Astrocyte (in vitro differentiated cells and primary cell): ENCODE results near the gene PBX1. TPM values are rescaled to one million over a fixed set of nuclear protein-coding genes. Genes with fewer than 3 reads are reported as not detected.

Source experiments
- DNase-seq: peaks from one replicate; pipeline ENCODE4 v3.0.0-alpha.2; 2010; ENCODE audit warnings: low read depth
- FAIRE-seq: peaks from 2 replicates; lab custom pipeline; 2011; peaks lifted over from hg19 to GRCh38; lab: Jason Lieb, UNC
- H2AFZ ChIP-seq: 2 replicates; pipeline ENCODE4 v1.6.0; 2012; ENCODE audit warnings: low read depth, low read length, inconsistent platforms
- H3K27ac ChIP-seq: 2 replicates; pipeline ENCODE4 v1.5.1; 2011; ENCODE audit warnings: low read depth, low read length, inconsistent platforms
- H3K27me3 ChIP-seq: 2 replicates; pipeline ENCODE4 v1.6.0; 2011; ENCODE audit warnings: low read length, inconsistent platforms; ENCODE audit not compliant: insufficient read depth
- H3K36me3 ChIP-seq: 2 replicates; pipeline ENCODE4 v1.5.1; 2011; ENCODE audit warnings: low read length, inconsistent platforms; ENCODE audit not compliant: insufficient read depth
- H3K4me1 ChIP-seq: 2 replicates; pipeline ENCODE4 v1.5.1; 2011; ENCODE audit warnings: low read length, inconsistent platforms; ENCODE audit not compliant: insufficient read depth
- H3K4me2 ChIP-seq: 2 replicates; pipeline ENCODE4 v1.6.0; 2012; ENCODE audit warnings: low read length, inconsistent platforms
- H3K4me3 ChIP-seq: 2 replicates; pipeline ENCODE4 v1.5.1; 2011; ENCODE audit warnings: low read depth, mild to moderate bottlenecking, low read length, inconsistent platforms; ENCODE audit not compliant: insufficient read depth
- H3K79me2 ChIP-seq: 2 replicates; pipeline ENCODE4 v1.6.0; 2012; ENCODE audit warnings: mild to moderate bottlenecking, low read length, inconsistent platforms; ENCODE audit not compliant: insufficient read depth
- H3K9ac ChIP-seq: 2 replicates; pipeline ENCODE4 v1.6.0; 2012; ENCODE audit warnings: mild to moderate bottlenecking, low read length, inconsistent platforms
- H3K9me3 ChIP-seq: 2 replicates; pipeline ENCODE4 v1.5.1; 2012; ENCODE audit warnings: low read depth, mild to moderate bottlenecking, low read length, inconsistent platforms; ENCODE audit not compliant: insufficient read depth
- H4K20me1 ChIP-seq: 2 replicates; pipeline ENCODE4 v1.6.0; 2012; ENCODE audit warnings: low read length, inconsistent platforms; ENCODE audit not compliant: insufficient read depth
- H3K27ac Mint-ChIP-seq: one replicate; pipeline ENCODE4 v1.8.0; 2021; ENCODE audit warnings: mild to moderate bottlenecking, mixed read lengths; ENCODE audit not compliant: unreplicated experiment
- H3K27me3 Mint-ChIP-seq: one replicate; pipeline ENCODE4 v1.8.0; 2021; ENCODE audit warnings: low read depth, mixed read lengths; ENCODE audit not compliant: unreplicated experiment
- H3K36me3 Mint-ChIP-seq: one replicate; pipeline ENCODE4 v1.8.0; 2021; ENCODE audit warnings: low read depth, mixed read lengths; ENCODE audit not compliant: unreplicated experiment
- H3K4me1 Mint-ChIP-seq: one replicate; pipeline ENCODE4 v1.8.0; 2021; ENCODE audit warnings: low read depth, mixed read lengths; ENCODE audit not compliant: unreplicated experiment
- H3K4me3 Mint-ChIP-seq: one replicate; pipeline ENCODE4 v1.8.0; 2021; ENCODE audit warnings: mild to moderate bottlenecking, moderate library complexity, mixed read lengths; ENCODE audit not compliant: unreplicated experiment
- H3K9me3 Mint-ChIP-seq: one replicate; pipeline ENCODE4 v1.8.0; 2021; ENCODE audit warnings: mild to moderate bottlenecking, mixed read lengths; ENCODE audit not compliant: unreplicated experiment
- CTCF ChIP-seq: IDR thresholded peaks from 2 replicates; pipeline ENCODE4 v1.5.1; 2011; ENCODE audit warnings: low read depth, mild to moderate bottlenecking, inconsistent platforms, low read length, moderate library complexity; ENCODE audit not compliant: insufficient read depth
- EZH2 ChIP-seq: IDR thresholded peaks from 2 replicates; pipeline ENCODE4 v1.6.1; 2012; ENCODE audit warnings: mild to moderate bottlenecking, low read length, inconsistent platforms; ENCODE audit not compliant: insufficient read depth
- total RNA-seq: library from RNA; stranded (reverse); gene quantifications from 2 replicates; pipeline ENCODE4 v1.2.1, GENCODE V29; 2021

Gene PBX1
- total RNA-seq, 1 donor from 2014 or later = 37.2 TPM

GRCh38 chr1:164806531-164806930 is 247.5 kb downstream of the PBX1 start:
- peaks cover 11% of the 10 kb centered on the region for H3K36me3 Mint-ChIP-seq
- Histone ChIP-seq H3K4me1 (peaks cover 18% of the 10 kb centered on the region), H3K36me3 (no peaks in the 10 kb centered on the region), H3K9me3 (no peaks in the 10 kb centered on the region), H3K27me3 (no peaks in the 10 kb centered on the region), H3K4me3 (no peak overlapping the region), H3K27ac (no peak overlapping the region), H3K4me2 (no peak overlapping the region), H3K9ac (no peak overlapping the region), H2AFZ (no peak overlapping the region), H4K20me1 (peaks cover 6% of the 10 kb centered on the region), H3K79me2 (no peaks in the 10 kb centered on the region)
- no peak overlapping the region for H3K27ac Mint-ChIP-seq
- TF ChIP-seq EZH2 (no peak), CTCF (no peak)
- no peaks in the 10 kb centered on the region for H3K9me3 Mint-ChIP-seq
- FAIRE-seq (no peak), DNase-seq (no peak)
- H3K4me1 Mint-ChIP-seq = peaks cover 18% of the 10 kb centered on the region
- peaks cover 3% of the 10 kb centered on the region for H3K27me3 Mint-ChIP-seq
- no peak overlapping the region for H3K4me3 Mint-ChIP-seq

GRCh38 chr1:164813776-164814175 is 254.8 kb downstream of the PBX1 start:
- Mint-ChIP-seq H3K27me3 (no peaks in the 10 kb centered on the region), H3K27ac (no peak overlapping the region), H3K36me3 (peaks cover 7% of the 10 kb centered on the region), H3K4me1 (peaks cover 4% of the 10 kb centered on the region), H3K9me3 (no peaks in the 10 kb centered on the region), H3K4me3 (no peak overlapping the region)
- Histone ChIP-seq H3K27ac (no peak overlapping the region), H3K27me3 (no peaks in the 10 kb centered on the region), H3K36me3 (no peaks in the 10 kb centered on the region), H4K20me1 (no peaks in the 10 kb centered on the region), H3K4me1 (no peaks in the 10 kb centered on the region), H3K9ac (no peak overlapping the region), H3K9me3 (no peaks in the 10 kb centered on the region), H3K4me2 (no peak overlapping the region), H2AFZ (no peak overlapping the region), H3K4me3 (no peak overlapping the region), H3K79me2 (no peaks in the 10 kb centered on the region)
- FAIRE-seq = no peak
- no peak for DNase-seq
- no peak for TF ChIP-seq CTCF
- no peak for TF ChIP-seq EZH2

- H3K36me3 ChIP-seq = no peaks in the 10 kb centered on the region
- no peaks in the 10 kb centered on the region for H3K27me3 ChIP-seq
- Mint-ChIP-seq H3K27ac (no peak overlapping the region), H3K36me3 (peaks cover 18% of the 10 kb centered on the region), H3K4me1 (peaks cover 4% of the 10 kb centered on the region), H3K9me3 (no peaks in the 10 kb centered on the region), H3K4me3 (no peak overlapping the region), H3K27me3 (no peaks in the 10 kb centered on the region)
- H3K4me2 ChIP-seq = no peak overlapping the region
- H4K20me1 ChIP-seq = no peaks in the 10 kb centered on the region
- TF ChIP-seq EZH2 = no peak
- TF ChIP-seq CTCF = no peak
- DNase-seq (no peak), FAIRE-seq (no peak)
- H3K9ac ChIP-seq = no peak overlapping the region
- H2AFZ ChIP-seq = no peak overlapping the region
- H3K4me3 ChIP-seq = no peak overlapping the region
- H3K79me2 ChIP-seq = no peaks in the 10 kb centered on the region
- no peak overlapping the region for H3K27ac ChIP-seq
- no peaks in the 10 kb centered on the region for H3K9me3 ChIP-seq
- H3K4me1 ChIP-seq = peaks cover 6% of the 10 kb centered on the region
These were observed 262.7 kb downstream of the PBX1 start for GRCh38 chr1:164821648-164822047.
